Gastrocnemius medialis (tissue), 4 donors: ENCODE measurements around the gene ZNF423. TPM values are rescaled to one million over a fixed set of nuclear protein-coding genes. Genes with fewer than 3 reads are reported as not detected.
A peak's percentile ranks its signal among the peaks of the same experiment; 100 is the strongest.

Experiments
- ATAC-seq, 2 donors: fragments of 150-250 bp; one replicate each; pipeline ENCODE4 v1.9.1; 2016
- DNase-seq, 2 donors: peaks; one replicate each; pipeline ENCODE4 v3.0.0-alpha.2; 2019
- H3K27ac ChIP-seq, 4 donors: fragments of 200-600 bp; sonication (generic); 1 replicate in 1 of 4; 2 replicates in 3 of 4; pipeline ENCODE4 v1.5.1; 2016 to 2018; ENCODE audit warnings: mild to moderate bottlenecking in 2 of 4, moderate library complexity in 1 of 4
- H3K27me3 ChIP-seq, 3 donors: fragments of 200-600 bp; sonication (generic) in 2 of 3; 1 replicate in 1 of 3; 2 replicates in 2 of 3; pipeline versions ENCODE4 v1.5.1 to v1.6.0; 2016 to 2019; ENCODE audit warnings: mild to moderate bottlenecking in 1 of 3, moderate library complexity in 1 of 3
- H3K36me3 ChIP-seq, 2 donors: fragments of 200-600 bp; sonication (generic) in 1 of 2; one replicate each; pipeline ENCODE4 v1.5.1; 2017 to 2018
- H3K4me1 ChIP-seq, 2 donors: fragments of 200-600 bp; sonication (generic) in 1 of 2; one replicate each; pipeline ENCODE4 v1.5.1; 2016 to 2017; ENCODE audit warnings: mild to moderate bottlenecking in 2 of 2
- H3K4me3 ChIP-seq, 4 donors: fragments of 200-600 bp; sonication (generic) in 3 of 4; 1 replicate in 1 of 4; 2 replicates in 3 of 4; pipeline ENCODE4 v1.5.1; 2016 to 2019; ENCODE audit warnings: mild to moderate bottlenecking in 2 of 4
- H3K9me3 ChIP-seq, 3 donors: fragments of 200-600 bp; sonication (generic) in 2 of 3; 1 replicate in 1 of 3; 2 replicates in 2 of 3; pipeline ENCODE4 v1.5.1; 2016 to 2019
- POLR2A ChIP-seq, 2 donors: fragments of 450-650 bp; IDR thresholded peaks; one replicate each; pipeline ENCODE4 v1.6.1; 2017; ENCODE audit warnings: antibody characterized with exemption in 2 of 2, mild to moderate bottlenecking in 2 of 2, moderate library complexity in 2 of 2
- in situ Hi-C, 4 donors: fragments of 200-750 bp; cut with MboI; loops; one replicate each; pipeline versions ENCODE4 v1.15.0 to v1.8.0; 2017; ENCODE audit warnings: low sequenced_read_pairs in 4 of 4
- intact Hi-C: fragments of 100-400 bp; cut with DNase I; formaldehyde crosslinking; loops from one replicate; pipeline ENCODE4 v1.15.1; 2023; ENCODE audit warnings: low total_unique reads
- total RNA-seq, 4 donors: library from RNA; depleted of rRNA; stranded (reverse); fragments of >200 nt; gene quantifications; one replicate each; pipeline versions ENCODE4 v1.1.0 to v1.2.3, GENCODE V29; 2016
- TF ChIP-seq, protein P1 (sequence below), 5 experiments: fragments of 450-650 bp in 3 of 5; fragments of 200-600 bp in 2 of 5; sonication (generic) in 2 of 5; IDR thresholded peaks in 4 of 5; conservative IDR thresholded peaks in 1 of 5; 1 replicate in 4 of 5; 2 replicates in 1 of 5; pipeline ENCODE4 v1.5.1; 2016 to 2019; ENCODE audit warnings: antibody characterized with exemption in 5 of 5, mild to moderate bottlenecking in 3 of 5, moderate library complexity in 3 of 5

The ZNF423 gene
- total RNA-seq, 4 donors from 2014 or later = 8.4 to 15.8 (median 12.5) TPM

DNA sequence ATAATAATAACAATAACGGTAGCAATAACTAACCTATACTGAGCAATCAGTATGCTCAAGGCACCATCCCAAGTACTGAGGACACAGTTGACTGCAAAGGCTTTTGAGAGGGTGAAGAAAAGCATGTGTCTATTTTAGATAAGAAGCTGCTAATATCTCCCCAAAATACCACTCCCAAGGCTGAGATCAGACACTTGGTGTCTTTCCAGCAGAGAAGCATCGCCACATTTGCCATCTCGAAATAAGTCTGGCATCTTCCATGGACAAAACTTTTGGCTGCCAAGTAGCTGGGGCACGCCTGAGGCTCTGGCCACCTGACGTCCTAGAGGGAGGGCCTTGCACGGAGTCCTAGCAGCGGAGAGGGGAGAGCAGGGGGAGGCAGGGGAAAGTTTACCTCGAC, 39.0 kb downstream of the ZNF423 start:
- Histone ChIP-seq H3K4me1 (peaks cover 69 to 75% of the 10 kb centered on the region in 2 donors), H3K27ac (peak overlapping the region; percentile 65 to 97 (median 70)), H3K36me3 (no peaks in the 10 kb centered on the region), H3K9me3 (no peaks in the 10 kb centered on the region), H3K4me3 (no peak overlapping the region), H3K27me3 (no peaks in the 10 kb centered on the region)
- intact Hi-C loops (loop anchor here (5.0 kb wide), 1 partner anchor 275 kb away; no protein-coding TSS in a partner anchor), in situ Hi-C loops (no loop called here)
- ATAC-seq (peak in 1 of 2 donors; percentile 53), DNase-seq (peak in 1 of 2 donors; percentile 56)
- TF ChIP-seq, protein P1, sequence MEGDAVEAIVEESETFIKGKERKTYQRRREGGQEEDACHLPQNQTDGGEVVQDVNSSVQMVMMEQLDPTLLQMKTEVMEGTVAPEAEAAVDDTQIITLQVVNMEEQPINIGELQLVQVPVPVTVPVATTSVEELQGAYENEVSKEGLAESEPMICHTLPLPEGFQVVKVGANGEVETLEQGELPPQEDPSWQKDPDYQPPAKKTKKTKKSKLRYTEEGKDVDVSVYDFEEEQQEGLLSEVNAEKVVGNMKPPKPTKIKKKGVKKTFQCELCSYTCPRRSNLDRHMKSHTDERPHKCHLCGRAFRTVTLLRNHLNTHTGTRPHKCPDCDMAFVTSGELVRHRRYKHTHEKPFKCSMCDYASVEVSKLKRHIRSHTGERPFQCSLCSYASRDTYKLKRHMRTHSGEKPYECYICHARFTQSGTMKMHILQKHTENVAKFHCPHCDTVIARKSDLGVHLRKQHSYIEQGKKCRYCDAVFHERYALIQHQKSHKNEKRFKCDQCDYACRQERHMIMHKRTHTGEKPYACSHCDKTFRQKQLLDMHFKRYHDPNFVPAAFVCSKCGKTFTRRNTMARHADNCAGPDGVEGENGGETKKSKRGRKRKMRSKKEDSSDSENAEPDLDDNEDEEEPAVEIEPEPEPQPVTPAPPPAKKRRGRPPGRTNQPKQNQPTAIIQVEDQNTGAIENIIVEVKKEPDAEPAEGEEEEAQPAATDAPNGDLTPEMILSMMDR (IDR thresholded peaks at IDR 0.05 in 4 of 5, conservative IDR thresholded peaks at IDR 0.05 in 1 of 5) = no peak
- TF ChIP-seq POLR2A (IDR thresholded peaks at IDR 0.05) = no peak

DNA sequence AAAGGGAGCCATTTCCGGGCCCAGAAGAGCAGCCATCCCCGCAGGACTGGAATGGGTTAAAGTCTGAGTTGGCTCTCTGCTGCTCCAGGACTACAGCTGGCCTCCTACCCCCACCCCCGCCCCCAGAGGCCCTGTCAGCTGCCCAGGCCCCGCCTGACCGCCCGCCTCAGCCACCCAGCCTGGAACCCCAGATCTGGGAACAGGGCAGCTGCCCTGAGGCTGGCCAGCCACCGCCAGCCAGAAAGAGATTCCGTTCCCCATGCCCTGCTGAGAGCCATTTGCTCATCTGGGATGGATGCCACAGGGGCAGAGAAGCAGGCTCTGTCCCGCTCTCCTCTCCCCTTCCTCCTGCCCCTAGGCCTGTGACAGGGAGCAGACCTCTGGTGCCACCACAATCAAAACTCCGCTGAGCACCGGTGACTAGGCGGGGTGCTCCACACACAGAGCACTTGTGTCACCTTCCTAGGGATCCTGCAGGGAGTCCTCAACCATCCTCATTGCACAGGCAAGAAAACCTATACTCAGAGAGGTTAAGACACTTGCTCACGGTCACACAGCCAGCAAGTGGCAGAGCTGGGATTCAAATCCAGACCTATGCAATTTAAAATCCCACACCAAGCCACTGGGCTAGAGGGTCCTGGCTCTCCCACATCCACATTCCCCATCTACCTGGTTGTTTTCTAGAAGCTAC, 44.1 kb downstream of the ZNF423 start:
- ATAC-seq = peak; percentile 83 to 85

DNA sequence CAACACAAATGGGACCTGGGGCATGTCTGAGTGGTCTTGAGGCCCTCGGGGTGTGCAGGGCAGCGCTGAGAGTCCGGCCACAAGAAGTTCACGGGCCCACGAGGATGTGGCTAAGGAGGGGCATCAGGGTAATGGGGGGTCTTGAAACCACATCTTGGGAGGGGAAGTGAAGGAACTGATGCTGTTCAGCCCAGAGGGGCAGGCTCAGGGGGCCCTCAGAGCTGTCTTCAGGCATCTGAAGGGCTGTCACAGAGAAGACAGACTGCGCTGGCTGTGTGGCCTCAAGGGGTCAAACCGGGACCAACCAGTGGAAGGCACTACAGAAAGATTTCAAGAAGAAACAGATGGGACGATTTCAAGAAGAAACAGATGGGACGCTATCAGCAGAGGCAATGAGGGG, 45.1 kb downstream of the ZNF423 start:
- Histone ChIP-seq H3K27ac (peak overlapping the region; percentile 69 to 97 (median 80)), H3K36me3 (no peaks in the 10 kb centered on the region), H3K4me3 (no peak overlapping the region), H3K9me3 (no peaks in the 10 kb centered on the region), H3K4me1 (peaks cover 55 to 64% of the 10 kb centered on the region in 2 donors), H3K27me3 (no peaks in the 10 kb centered on the region)
- intact Hi-C loops = loop anchor here (1.0 to 5.0 kb wide), 2 partner anchors 46 to 149 kb away; no protein-coding TSS in a partner anchor
- TF ChIP-seq, protein P1 (IDR thresholded peaks at IDR 0.05 in 4 of 5, conservative IDR thresholded peaks at IDR 0.05 in 1 of 5) = no peak
- no peak for TF ChIP-seq POLR2A (IDR thresholded peaks at IDR 0.05)
- ATAC-seq (no peak), DNase-seq (no peak)
- in situ Hi-C loops = no loop called here

More for the DNA sequence above, 44.1 kb downstream of the ZNF423 start:
- intact Hi-C loops (loop anchor here (1.0 to 5.0 kb wide), 2 partner anchors 46 to 149 kb away; no protein-coding TSS in a partner anchor), in situ Hi-C loops (no loop called here)
- peak overlapping the region; percentile 69 to 97 (median 80) for H3K27ac ChIP-seq
- H3K27me3 ChIP-seq = no peaks in the 10 kb centered on the region
- H3K4me1 ChIP-seq = peaks cover 64 to 73% of the 10 kb centered on the region in 2 donors
- peak in 1 of 2 donors; percentile 21 for TF ChIP-seq POLR2A (IDR thresholded peaks at IDR 0.05)
- TF ChIP-seq, protein P1 (IDR thresholded peaks at IDR 0.05 in 4 of 5, conservative IDR thresholded peaks at IDR 0.05 in 1 of 5) = no peak
- H3K9me3 ChIP-seq = no peaks in the 10 kb centered on the region
- DNase-seq = peak; percentile 52 to 83
- H3K36me3 ChIP-seq = no peaks in the 10 kb centered on the region
- H3K4me3 ChIP-seq = peak overlapping the region in 1 of 4 donors; percentile 24

DNA sequence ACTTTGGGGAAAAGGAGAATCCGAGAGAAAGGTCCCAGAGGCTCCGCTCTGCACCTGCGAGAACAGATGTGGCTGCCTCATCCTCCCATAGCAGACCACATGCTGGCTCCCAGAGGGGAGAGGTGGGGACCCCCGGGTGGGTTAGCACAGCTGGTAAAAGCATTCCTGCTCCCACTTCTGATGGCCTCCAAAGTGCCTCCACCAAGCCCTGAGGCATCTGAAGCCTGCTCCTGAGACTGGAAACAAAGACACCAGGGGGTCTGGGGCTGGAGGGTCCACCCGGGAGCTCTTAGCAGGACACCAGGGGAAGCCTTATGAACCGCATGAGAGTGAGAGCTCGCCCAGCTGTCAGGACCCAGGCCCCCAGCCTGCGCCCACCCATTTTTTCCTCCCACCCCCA, 46.4 kb downstream of the ZNF423 start:
- in situ Hi-C loops (no loop called here), intact Hi-C loops (no loop called here)
- no peaks in the 10 kb centered on the region for H3K27me3 ChIP-seq
- H3K36me3 ChIP-seq = no peaks in the 10 kb centered on the region
- no peak overlapping the region for H3K27ac ChIP-seq
- DNase-seq (no peak), ATAC-seq (no peak)
- H3K9me3 ChIP-seq = no peaks in the 10 kb centered on the region
- peaks cover 48 to 56% of the 10 kb centered on the region in 2 donors for H3K4me1 ChIP-seq
- TF ChIP-seq POLR2A (IDR thresholded peaks at IDR 0.05) = no peak
- TF ChIP-seq, protein P1 (IDR thresholded peaks at IDR 0.05 in 4 of 5, conservative IDR thresholded peaks at IDR 0.05 in 1 of 5) = no peak
- H3K4me3 ChIP-seq = no peak overlapping the region
